Measurements from ENCODE around the gene REXO2.

Gene REXO2

DNA sequence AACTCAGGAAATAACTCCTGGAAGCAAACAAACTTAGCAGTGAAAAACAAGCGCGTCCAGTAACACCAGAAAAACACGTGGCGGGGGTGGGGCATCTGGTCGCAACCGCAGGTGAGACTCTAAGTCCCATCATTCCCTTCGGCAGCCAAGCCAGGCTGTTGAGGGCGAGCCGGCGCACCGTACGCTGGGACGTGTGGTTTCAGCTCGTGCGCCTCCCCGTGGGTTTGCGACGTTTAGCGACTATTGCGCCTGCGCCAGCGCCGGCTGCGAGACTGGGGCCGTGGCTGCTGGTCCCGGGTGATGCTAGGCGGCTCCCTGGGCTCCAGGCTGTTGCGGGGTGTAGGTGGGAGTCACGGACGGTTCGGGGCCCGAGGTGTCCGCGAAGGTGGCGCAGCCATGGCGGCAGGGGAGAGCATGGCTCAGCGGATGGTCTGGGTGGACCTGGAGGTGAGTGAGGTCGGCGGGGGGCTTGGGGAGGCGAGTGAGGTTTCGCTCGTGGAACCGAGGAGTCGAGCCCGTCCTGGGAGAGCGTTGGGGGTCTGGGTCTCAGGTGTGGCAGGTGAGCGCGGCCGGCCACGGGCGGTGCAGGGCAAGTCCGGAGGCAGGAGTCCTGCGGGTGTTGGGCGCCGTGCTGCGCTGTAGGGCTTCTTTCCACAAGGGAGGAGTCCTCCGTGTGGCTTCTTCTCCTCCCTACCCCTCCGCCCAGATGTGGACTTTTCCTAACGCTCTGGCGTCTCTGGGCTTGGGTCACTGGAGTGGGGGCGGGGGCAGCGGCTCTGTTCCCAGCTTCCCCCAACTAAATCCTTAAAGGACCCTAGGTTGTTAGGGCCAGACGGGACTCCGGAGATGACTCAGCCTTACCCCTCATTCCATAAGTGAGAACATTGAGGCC lies at the start of gene REXO2:
Gene REXO2 (plus strand): TSS at position 239 of the 892 bp plus-strand sequence. CDS start 62 bp downstream, at position 301.
- peak; percentile 93 to 96 (median 95) for DNase-seq

DNA sequence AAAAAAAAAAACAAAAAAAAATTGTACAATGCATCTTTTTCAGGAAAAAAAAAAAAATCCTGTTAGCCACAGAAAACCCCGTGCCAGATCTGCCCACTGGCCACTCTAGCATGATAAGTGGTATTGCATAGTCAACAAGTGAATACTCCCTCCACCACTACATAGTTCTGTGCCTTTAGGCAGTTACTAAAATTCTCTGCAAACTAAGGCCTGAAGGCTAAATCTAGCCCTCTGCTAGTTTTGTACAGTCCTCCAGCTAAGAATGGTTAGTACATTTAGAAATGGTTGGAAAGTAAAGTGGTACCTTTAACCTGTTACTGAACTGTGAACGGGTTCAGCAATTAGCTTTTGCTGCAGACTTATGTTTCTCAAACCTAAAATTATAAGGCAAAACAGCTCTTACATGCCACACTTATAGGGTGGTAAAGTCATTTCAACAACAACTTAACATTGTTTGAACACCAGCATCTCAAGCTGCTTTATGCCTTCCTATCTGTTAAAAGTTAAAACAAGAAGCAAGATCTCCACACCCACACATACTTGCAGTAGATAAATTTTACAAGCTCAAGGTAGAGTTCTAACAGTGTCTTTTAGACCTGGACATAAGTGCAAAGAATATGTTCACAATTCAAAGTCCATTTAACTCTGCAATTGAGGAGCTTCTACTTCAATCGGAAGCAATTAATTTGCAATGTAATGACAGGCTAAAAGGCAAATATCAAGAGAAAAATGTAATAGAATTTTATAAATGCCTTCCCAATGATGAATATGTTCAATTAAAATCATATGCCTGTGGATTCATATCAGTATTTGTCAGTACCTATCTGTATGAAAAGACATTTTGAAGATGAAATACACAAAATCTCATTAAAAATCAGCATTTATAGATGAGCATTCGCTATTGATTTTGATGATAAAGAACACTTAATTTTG lies 46.3 kb upstream of the REXO2 start:
- DNase-seq, result no peak

DNA sequence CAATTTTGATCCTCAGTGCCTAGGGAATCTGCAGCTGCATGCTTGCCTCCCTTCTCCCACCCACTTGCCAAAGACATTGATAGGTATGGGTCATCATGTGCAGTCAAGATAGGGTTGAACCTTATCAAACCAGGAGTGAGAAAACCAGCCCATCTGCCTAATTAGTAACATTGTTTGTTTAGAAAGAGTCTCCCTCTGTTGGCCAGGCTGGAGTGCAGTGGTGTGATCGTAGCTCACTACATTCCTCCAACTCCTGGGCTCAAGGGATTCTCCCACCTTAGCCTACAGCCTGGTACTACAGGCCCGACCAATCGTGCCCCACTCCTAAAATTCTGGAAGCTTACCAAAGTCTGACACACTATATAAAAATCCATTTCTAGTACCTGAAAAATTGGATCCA lies 43.5 kb upstream of the REXO2 start:
- no peak for DNase-seq

DNA sequence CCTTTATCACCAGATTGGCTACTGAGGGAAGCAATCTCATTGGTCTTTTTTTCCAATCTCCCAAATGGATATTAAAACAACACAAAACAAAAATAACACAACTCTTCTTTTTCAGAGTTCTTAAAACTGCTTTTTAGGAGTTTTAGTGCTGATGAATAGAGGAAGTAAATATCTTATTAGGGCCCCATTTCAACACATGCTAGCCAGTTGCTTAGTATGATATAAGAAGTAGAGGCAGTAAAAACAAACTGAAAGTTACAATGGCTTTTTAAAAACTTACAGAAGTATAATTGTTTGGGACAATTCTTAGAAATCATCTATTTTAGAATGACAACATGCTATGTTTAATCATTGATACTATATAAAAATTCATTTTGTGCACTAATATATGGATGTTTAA lies 42.4 kb upstream of the REXO2 start:
- DNase-seq, result peak; percentile 13 to 45 (median 41)

DNA sequence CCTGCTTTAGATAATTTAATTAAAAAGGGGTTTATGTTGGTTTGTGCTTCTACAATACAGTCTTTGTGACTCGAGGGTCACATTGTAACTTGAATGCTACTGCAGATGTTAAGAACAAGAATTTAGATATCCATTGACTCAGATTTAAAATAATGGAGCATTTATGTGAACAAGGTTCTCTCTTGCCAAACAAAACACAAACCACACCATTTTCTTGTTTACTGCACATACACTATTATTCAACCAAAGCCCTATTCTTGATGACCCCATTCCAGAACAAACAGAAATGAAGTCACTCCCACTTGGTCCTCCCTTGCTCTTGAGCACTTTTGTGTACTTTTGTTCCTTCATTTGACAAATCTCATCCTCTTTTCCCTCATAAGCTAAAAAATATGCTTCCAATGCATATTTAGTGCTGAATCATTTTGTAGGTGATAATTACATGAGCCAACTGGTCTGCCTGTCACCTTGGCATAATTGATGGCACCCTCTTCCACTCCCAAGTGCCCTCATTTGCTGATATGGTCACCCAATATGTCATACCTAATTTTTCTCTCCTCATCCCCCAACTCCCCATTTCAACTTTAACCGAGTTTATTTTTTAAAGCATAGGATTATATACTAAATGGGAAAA lies 41.8 kb upstream of the REXO2 start:
- DNase-seq, result no peak

DNA sequence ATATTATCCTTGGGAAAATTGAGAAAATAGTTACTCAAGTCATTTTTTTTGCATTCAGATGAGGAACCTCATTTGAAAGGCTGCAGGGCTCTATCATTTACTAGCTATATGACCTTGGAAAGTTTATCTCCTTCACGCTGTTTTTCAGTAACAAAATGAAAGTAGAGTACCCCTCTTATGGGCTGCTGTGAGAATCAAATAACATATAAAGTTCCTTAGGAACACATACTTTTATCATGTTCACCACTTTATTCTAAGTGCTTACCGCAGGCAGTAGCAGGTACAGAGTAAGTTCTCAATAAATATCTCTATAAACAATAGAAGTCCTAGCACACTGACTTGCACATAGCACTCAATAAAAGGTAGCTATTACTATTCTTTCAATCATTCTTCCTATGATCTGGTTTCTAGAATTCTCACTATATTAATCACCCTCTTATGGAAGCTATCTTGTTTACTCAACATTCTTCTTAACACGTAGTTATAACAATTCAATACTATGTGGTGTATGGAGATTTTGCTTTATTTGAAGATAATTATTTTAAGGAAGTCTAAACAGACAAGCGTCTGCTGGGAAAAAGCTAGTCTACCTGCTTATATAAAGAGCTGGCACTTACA lies 40.9 kb upstream of the REXO2 start:
- DNase-seq, result no peak

DNA sequence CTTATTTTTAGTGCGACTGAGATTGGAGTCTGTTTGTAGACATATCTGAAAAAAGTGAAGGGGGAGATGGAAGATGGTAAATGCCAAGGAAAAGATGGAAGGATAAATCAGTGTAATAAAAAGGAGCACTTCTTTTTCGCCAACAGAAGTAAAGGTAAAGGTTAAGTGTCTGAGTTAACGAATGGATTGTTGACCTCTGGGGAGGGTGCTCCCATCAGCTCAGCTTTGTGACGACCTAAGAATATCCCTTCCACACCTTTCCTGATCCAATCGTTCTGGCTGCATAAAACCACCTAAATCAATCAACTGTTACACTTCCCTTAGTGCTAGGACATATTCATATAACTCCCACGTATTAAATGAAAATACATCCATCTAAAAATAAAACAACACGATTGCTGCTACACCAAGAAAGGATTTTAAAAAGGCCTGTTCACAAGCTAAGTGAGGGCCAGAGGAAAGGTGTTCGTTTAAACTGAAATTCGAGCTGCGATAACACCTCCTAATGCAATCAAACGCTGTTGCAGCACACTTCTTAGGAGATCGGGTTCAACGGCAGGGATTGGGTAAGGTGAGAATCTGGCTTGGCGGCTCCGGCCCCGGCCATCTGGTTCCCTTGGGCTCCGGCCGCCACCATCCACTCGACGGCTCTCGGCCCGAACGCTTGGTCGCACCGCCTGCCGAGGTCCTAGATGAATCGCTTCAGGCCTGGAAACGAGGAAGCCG lies 39.6 kb upstream of the REXO2 start:
- no peak for DNase-seq

DNA sequence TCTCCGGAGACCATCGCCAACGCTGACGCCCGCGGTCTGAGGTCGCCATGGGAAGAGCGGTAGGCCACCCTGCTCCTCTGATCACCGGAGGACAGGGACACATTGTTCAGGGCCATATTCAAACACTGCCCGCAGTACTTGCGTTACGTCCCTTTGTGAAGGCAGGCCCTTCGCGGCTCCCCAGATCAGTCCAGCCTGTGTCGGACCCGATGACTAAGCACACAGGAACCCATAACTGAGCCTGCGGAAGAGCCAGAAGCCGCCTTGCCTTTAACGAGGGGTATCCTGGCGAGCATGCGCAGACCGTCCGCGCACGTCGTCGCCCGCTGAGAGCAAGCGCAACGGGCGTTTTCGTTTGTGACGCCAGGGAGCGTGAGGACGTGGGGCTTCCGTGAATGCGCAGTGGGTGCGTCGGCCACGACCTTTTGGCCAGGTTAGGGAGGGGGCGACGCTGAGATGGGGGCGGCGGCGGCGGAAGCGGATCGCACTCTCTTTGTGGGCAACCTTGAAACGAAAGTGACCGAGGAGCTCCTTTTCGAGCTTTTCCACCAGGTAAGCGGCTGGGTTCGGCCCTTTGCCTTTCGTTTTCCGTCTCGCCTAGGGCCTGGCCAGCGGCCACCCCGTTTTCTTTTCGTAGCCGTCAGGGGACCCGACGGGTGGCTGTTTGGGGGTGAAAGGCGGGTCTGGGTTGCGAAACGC lies 38.9 kb upstream of the REXO2 start, which contains the start of the genes C11orf71 and RBM7:
Gene C11orf71 (minus strand): TSS at position 296 of the 699 bp plus-strand sequence. CDS start 180 bp downstream, at position 116.
Gene RBM7 (plus strand): TSS at position 451 of the 699 bp plus-strand sequence. CDS start 6 bp downstream, at position 457.
- peak; percentile 99 to 100 (median 100) for DNase-seq

DNA sequence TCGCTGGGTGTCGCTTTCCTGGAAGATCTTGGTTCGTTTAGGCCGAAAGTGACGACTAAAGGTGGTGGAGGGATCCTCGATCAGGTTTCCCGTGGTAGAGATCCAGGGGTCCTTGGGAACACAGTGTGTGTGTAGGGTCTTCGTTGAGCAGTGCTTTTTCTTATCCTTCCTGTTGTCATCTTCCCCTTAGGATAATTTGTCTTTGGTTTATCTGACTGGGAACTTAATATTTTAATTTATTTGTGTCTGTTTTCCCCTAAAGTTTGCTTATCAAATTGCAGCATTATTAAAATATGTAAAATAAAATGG lies 38.4 kb upstream of the REXO2 start:
- no peak for DNase-seq

DNA sequence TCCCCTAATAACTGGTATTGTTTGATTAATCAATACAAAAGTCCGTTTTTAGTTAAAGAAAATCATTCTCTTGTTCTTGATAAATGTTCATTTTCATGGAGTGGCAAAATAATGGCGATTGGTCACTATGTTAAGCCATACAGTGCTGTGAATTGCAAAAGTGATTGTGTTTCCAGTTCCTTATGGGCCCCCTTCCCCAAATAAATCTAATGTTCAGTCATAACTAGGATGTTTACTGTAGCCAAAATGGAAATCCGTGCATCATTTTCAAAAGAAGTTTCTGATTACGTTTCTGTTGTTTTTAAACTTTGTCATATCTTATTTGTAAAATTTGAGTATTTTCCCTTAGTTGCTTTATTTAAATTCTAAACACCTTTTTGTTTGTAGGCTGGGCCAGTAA lies 38.0 kb upstream of the REXO2 start:
- peak; percentile 23 to 47 (median 40) for DNase-seq

DNA sequence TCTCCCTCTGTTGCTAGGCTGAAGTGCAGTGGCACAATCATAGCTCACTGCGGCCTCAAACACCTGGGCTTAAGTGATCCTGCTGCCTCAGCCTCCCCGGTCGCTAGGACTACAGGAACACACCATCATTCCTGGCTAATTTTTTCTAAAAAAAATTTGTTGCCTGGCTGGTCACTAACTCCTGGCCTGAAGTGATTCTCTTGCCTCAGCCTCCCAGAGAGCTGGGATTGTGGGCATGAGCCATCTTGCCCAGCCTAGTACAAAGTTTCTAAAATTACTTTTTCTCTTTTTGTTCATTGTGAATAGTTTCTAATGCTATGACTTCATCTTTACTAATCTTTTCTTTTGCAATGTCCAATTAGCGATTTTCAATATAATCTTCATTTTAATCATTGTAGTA lies 26.3 kb upstream of the REXO2 start:
- no peak for DNase-seq

DNA sequence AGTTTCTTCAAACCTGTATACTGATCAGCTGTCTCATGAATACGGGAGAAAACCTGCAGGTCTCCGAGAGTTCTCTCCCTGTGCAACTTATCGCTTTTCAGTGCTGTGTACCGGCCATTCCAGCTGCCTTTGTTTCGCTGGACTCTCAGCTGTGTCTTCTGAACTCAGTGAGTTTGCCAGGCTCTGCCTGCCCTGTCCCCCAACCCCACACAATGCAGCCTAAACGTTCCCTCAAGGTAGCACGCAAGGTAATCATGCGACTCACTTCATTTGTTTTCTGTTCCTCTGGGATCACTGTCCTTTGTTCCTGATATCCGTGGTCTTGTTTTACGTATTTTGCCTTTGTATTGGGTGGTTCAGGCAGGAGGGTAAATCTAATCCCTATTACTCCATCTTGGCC lies 25.3 kb upstream of the REXO2 start:
- DNase-seq, result no peak

DNA sequence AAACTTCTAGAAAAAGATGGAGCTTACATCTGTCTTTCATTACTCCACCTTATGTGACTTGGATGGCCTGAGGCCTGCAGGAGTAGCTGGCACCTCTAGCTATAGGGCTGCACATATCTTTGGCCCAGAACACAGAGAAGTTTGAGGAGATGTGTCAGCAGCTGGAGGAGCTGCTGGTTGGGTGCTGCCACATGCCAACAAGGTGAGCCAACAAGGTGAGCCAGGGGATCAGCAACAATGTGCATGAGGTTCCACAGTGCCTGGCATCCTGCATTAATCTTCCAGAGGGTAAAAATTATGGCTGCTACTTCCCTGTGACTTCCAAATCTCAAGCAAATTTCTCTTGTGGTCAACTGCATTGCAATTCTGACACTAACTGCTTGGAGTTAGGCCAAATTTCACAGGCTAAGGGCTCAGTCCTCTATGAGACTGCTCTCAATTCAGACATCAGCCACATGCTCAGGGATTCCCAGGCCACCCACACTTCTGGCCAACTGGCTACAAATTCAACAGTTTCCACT lies 22.8 kb upstream of the REXO2 start:
- DNase-seq, result no peak

DNA sequence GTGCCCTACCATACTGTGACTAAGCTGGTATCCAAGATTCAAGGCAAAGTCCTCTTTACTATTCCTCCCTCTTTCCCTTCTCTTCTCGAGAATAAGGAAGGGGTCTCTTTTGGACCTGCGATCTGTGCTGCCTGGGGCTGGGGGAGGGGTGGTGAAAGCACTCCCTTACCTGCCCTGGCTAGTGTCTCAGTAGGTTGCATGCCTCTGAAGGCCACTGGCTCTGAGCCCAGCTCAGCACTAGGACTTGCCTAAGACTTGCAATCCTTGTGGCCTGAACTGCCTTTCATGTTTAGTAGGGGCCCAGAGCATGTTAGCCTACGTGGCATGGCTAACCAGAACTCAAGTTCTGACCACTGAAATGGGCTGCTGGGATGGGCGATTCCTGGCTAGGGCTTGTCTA lies 13.0 kb upstream of the REXO2 start:
- no peak for DNase-seq

DNA sequence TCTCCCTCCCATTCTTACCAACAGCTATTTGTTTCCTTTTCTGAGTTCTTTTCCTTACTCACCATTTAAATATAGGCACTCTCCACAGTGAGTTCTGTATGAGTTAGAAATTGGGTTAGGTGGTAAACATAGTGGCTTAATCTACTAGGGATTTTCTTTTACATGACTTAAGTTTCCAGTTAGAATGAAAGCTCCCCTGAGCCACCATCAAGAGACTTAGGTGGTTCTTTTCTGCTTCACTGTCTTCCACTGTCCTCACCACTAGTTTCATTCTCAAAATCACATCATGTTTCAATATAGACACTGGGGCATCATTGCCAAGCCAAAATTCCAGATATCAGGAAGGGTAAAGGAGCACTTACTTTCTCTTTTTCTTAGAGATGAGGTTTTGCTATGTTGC lies 9.0 kb upstream of the REXO2 start:
- DNase-seq, result no peak

DNA sequence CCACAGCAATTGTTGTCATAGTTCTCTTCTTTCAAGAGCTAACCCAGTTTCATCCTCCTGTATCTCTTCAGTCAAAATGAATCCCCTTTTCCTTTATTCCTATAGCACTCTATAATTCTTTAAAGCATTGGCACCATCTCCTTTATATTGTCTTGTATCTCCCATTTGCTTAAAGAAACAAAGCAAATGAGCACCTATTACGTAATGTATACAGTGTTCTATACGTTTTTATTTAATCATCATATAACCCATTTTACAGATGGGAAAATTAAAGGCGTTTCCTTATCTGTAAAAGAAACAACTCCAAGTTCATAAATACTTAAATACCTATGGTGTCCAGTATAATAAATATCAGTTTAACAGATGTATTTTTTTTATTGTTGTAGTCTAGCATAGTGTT lies 6.4 kb upstream of the REXO2 start:
- no peak for DNase-seq

DNA sequence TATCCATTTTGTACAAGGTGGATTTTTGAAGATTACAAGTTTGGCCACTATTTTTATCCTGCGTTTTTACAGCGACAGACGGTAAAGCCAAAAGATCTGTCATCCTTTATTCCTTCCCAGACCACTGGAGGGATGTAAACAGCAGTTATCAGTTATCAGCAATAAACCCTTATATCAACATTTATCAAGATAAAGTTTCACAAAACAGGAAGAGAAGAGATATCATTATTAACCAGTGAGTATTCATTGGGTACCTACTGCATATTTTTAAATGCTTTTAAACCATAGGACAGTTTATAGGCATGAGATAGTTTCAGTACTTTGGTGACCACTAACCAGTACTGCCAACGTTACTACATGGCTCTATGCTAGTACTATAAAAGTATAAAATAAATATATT lies 5.9 kb upstream of the REXO2 start:
- DNase-seq, result no peak

DNA sequence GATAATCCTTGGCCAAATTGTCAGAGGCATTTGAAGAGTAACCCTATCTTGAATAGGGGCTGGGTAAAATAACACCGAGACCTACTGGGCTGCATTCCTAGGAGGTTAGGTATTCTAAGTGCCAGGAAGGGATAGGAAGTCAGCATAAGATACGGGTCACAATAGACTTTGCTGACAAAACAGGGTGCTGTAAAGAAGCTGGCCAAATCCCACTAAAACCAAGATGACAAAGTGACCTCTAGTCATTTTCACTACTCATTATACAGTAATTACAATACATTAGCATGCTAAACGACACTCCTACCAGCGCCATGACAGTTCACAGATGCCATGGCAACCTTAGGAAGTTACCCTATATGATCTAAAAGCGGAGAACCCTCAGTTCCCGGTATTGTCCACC lies 964 bp upstream of the REXO2 start:
- no peak for DNase-seq

DNA sequence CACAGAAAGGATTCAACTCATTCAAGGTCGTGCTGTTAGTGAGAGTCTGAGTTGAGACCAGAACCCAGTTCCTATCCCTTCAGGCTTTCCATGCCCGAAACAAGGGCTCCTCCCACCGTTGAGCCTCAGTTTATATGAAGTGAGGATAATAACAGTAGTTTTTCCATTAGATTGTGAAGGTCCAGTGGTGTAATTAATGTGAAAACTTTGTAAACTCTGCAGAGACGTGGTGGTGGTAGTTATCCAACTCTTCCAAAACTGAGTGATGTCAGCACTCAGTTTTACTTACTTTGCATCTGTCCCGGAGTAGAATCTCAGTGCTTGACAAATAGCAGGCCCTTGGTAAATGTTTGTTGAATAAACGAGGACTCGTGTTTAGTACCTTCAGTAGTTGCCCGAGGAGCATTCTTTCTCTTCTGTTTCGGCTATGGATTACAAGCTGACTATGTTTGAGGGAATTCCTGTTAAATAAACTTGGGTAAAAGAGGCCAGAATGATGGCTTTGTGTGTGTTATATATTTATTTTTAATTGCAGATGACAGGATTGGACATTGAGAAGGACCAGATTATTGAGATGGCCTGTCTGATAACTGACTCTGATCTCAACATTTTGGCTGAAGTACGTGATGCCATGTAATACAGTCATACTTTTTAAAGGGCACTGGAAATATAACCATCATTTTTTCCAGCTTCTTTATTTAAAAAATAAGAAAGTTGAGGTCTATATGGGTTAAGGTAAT lies 1.0 kb downstream of the REXO2 start:
- DNase-seq, result peak in 1 of 3 donors; percentile 4
